Stomach smooth muscle (tissue), 2 donors: Measurements from ENCODE around the gene CXXC1.
A peak's percentile ranks its signal among the peaks of the same experiment; 100 is the strongest.
"Not testable (repeated sequence)": the region's sequence is repeated elsewhere in the genome, so short reads cannot be mapped to it uniquely, and the experiment has no call there.

Experiments
- H3K27ac ChIP-seq: one replicate; pipeline ENCODE4 v1.7.0; 2013; ENCODE audit warnings: mild to moderate bottlenecking, low read length, inconsistent platforms
- H3K27me3 ChIP-seq, 2 donors: one replicate each; pipeline ENCODE4 v1.7.0; 2013; ENCODE audit warnings: low read length in 2 of 2; ENCODE audit not compliant: insufficient read depth in 2 of 2, control insufficient read depth in 1 of 2
- H3K36me3 ChIP-seq, 2 donors: one replicate each; pipeline ENCODE4 v1.7.0; 2013; ENCODE audit warnings: low read length in 2 of 2; ENCODE audit not compliant: control insufficient read depth in 2 of 2, insufficient read depth in 2 of 2
- H3K4me1 ChIP-seq: one replicate; pipeline ENCODE4 v1.7.0; 2013; ENCODE audit warnings: low read length; ENCODE audit not compliant: control insufficient read depth, insufficient read depth
- H3K4me3 ChIP-seq, 2 donors: one replicate each; pipeline ENCODE4 v1.7.0; 2013; ENCODE audit warnings: low read length in 2 of 2
- H3K9ac ChIP-seq, 2 donors: one replicate each; pipeline ENCODE4 v1.7.0; 2013; ENCODE audit warnings: low read length in 2 of 2, mild to moderate bottlenecking in 1 of 2
- H3K9me3 ChIP-seq, 2 donors: one replicate each; pipeline ENCODE4 v1.7.0; 2013; ENCODE audit warnings: low read length in 2 of 2; ENCODE audit not compliant: control insufficient read depth in 2 of 2
- donor health status: healthy.
- donor health status: Pancreatic carcinoma.

The CXXC1 gene

GRCh38 chr18:50297621-50298442 lies 10.3 kb upstream of the CXXC1 start:
- Histone ChIP-seq H3K9ac (peak overlapping the region; percentile 21 to 60), H3K27me3 (peaks cover 12 to 13% of the 10 kb centered on the region in 2 donors), H3K4me1 (peaks cover 9% of the 10 kb centered on the region), H3K36me3 (no peaks in the 10 kb centered on the region), H3K27ac (no peak overlapping the region), H3K9me3 (no peaks in the 10 kb centered on the region), H3K4me3 (peak overlapping the region; percentile 65 to 76)

- no peak overlapping the region for H3K4me3 ChIP-seq
- no peaks in the 10 kb centered on the region for H3K9me3 ChIP-seq
- H3K36me3 ChIP-seq: no peaks in the 10 kb centered on the region
- H3K9ac ChIP-seq: no peak overlapping the region
- no peak overlapping the region for H3K27ac ChIP-seq
- H3K4me1 ChIP-seq: peaks cover 5% of the 10 kb centered on the region
- peaks cover 0 to 3% of the 10 kb centered on the region in 2 donors for H3K27me3 ChIP-seq
Measured at GRCh38 chr18:50293039-50293438, 5.5 kb upstream of the CXXC1 start.

GRCh38 chr18:50289108-50289443 lies 1.6 kb upstream of the CXXC1 start:
- Histone ChIP-seq H3K4me3 (no peak overlapping the region), H3K9ac (no peak overlapping the region)

GRCh38 chr18:50288348-50289107 lies 1.0 kb upstream of the CXXC1 start:
- not testable (repeated sequence) for H3K27me3 ChIP-seq, H3K9me3 ChIP-seq
- Histone ChIP-seq H3K27ac (peak overlapping the region; percentile 77), H3K9ac (peak overlapping the region; percentile 88 to 91), H3K36me3 (peaks cover 14 to 18% of the 10 kb centered on the region in 2 donors), H3K4me1 (peaks cover 15% of the 10 kb centered on the region), H3K4me3 (peak overlapping the region; percentile 96 to 97)

More at GRCh38 chr18:50289108-50289443, 1.6 kb upstream of the CXXC1 start:
- H3K27me3 ChIP-seq: no peaks in the 10 kb centered on the region
- no peak overlapping the region for H3K27ac ChIP-seq
- H3K9me3 ChIP-seq: no peaks in the 10 kb centered on the region
- H3K4me1 ChIP-seq: peaks cover 15% of the 10 kb centered on the region
- peaks cover 8 to 12% of the 10 kb centered on the region in 2 donors for H3K36me3 ChIP-seq

GRCh38 chr18:50287028-50287440 lies 458 bp downstream of the CXXC1 start:
- H3K36me3 ChIP-seq: peaks cover 20 to 25% of the 10 kb centered on the region in 2 donors

GRCh38 chr18:50286391-50287027 lies 983 bp downstream of the CXXC1 start:
- peak overlapping the region in 1 of 2 donors; percentile 88 for H3K9ac ChIP-seq
- H3K4me3 ChIP-seq: peak overlapping the region; percentile 96 to 97
- H3K27me3 ChIP-seq: no peaks in the 10 kb centered on the region
- peaks cover 20 to 25% of the 10 kb centered on the region in 2 donors for H3K36me3 ChIP-seq
- peaks cover 23% of the 10 kb centered on the region for H3K4me1 ChIP-seq
- no peaks in the 10 kb centered on the region for H3K9me3 ChIP-seq
- peak overlapping the region; percentile 77 for H3K27ac ChIP-seq

More at GRCh38 chr18:50287028-50287440, 458 bp downstream of the CXXC1 start:
- H3K9me3 ChIP-seq: no peaks in the 10 kb centered on the region
- peaks cover 19% of the 10 kb centered on the region for H3K4me1 ChIP-seq
- H3K9ac ChIP-seq: peak overlapping the region; percentile 88 to 91
- H3K27me3 ChIP-seq: no peaks in the 10 kb centered on the region
- peak overlapping the region; percentile 96 to 97 for H3K4me3 ChIP-seq
- H3K27ac ChIP-seq: peak overlapping the region; percentile 77

- Histone ChIP-seq H3K4me1 (peaks cover 27% of the 10 kb centered on the region), H3K27me3 (no peaks in the 10 kb centered on the region), H3K9ac (no peak overlapping the region), H3K36me3 (peaks cover 20 to 25% of the 10 kb centered on the region in 2 donors), H3K9me3 (no peaks in the 10 kb centered on the region), H3K27ac (peak overlapping the region; percentile 77), H3K4me3 (no peak overlapping the region)
Measured at GRCh38 chr18:50285631-50286321, 1.7 kb downstream of the CXXC1 start.

- no peak overlapping the region for H3K27ac ChIP-seq
- H3K9ac ChIP-seq: no peak overlapping the region
- peaks cover 34% of the 10 kb centered on the region for H3K4me1 ChIP-seq
- H3K36me3 ChIP-seq: peaks cover 20 to 25% of the 10 kb centered on the region in 2 donors
- no peaks in the 10 kb centered on the region for H3K9me3 ChIP-seq
- no peak overlapping the region for H3K4me3 ChIP-seq
- H3K27me3 ChIP-seq: no peaks in the 10 kb centered on the region
Measured at GRCh38 chr18:50285071-50285470, 2.4 kb downstream of the CXXC1 start.

- Histone ChIP-seq H3K9ac (no peak overlapping the region), H3K27me3 (no peaks in the 10 kb centered on the region), H3K36me3 (peaks cover 20 to 25% of the 10 kb centered on the region in 2 donors), H3K27ac (no peak overlapping the region), H3K4me1 (peaks cover 39% of the 10 kb centered on the region), H3K9me3 (no peaks in the 10 kb centered on the region), H3K4me3 (no peak overlapping the region)
Measured at GRCh38 chr18:50284255-50284885, 3.1 kb downstream of the CXXC1 start.
